ENCODE measurements around the gene MEGF6.

MEGF6 gene

GRCh38 chr1:3515272-3515671, 96.0 kb downstream of the MEGF6 start:
- H3K36me3 Mint-ChIP-seq (ENCODE audit: low read depth) = peaks cover 2% of the 10 kb centered on the region
- H3K27ac Mint-ChIP-seq = no peak overlapping the region
- no peaks in the 10 kb centered on the region for H3K4me1 Mint-ChIP-seq
- ATAC-seq (no peak), DNase-seq (no peak)
- H3K27me3 Mint-ChIP-seq = no peaks in the 10 kb centered on the region
- H3K4me3 Mint-ChIP-seq = no peak overlapping the region
- no peaks in the 10 kb centered on the region for H3K9me3 Mint-ChIP-seq

DNA sequence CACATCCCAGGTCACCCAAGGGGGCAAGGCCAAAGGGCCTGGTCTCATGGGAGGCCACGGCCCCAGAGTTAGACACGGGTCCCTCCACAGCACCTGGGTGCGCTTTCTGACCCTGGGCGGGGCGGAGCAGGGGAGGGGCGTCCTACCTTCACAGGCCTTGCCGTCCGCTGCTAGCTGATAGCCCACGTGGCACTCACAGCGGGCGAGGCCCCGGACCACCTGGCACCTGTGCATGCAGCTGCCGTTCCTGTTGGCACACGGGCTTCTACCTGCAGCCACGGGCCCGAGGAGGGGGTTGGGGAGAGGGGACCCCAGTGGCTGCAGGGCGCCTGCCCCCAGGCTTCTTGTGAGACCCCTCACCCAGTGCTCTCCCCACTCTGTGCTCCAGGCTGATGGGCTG, 96.9 kb downstream of the MEGF6 start:
- Mint-ChIP-seq H3K27me3 (no peaks in the 10 kb centered on the region), H3K9me3 (no peaks in the 10 kb centered on the region), H3K36me3 (ENCODE audit: low read depth) (peaks cover 2% of the 10 kb centered on the region), H3K4me1 (no peaks in the 10 kb centered on the region), H3K27ac (no peak overlapping the region), H3K4me3 (no peak overlapping the region)
- DNase-seq (no peak), ATAC-seq (no peak)

- Mint-ChIP-seq H3K27ac (no peak overlapping the region), H3K4me3 (no peak overlapping the region), H3K27me3 (no peaks in the 10 kb centered on the region), H3K36me3 (ENCODE audit: low read depth) (peaks cover 2% of the 10 kb centered on the region), H3K4me1 (no peaks in the 10 kb centered on the region), H3K9me3 (no peaks in the 10 kb centered on the region)
- no peak for DNase-seq
- no peak for ATAC-seq
These were observed 99.5 kb downstream of the MEGF6 start for GRCh38 chr1:3511856-3512255.

DNA sequence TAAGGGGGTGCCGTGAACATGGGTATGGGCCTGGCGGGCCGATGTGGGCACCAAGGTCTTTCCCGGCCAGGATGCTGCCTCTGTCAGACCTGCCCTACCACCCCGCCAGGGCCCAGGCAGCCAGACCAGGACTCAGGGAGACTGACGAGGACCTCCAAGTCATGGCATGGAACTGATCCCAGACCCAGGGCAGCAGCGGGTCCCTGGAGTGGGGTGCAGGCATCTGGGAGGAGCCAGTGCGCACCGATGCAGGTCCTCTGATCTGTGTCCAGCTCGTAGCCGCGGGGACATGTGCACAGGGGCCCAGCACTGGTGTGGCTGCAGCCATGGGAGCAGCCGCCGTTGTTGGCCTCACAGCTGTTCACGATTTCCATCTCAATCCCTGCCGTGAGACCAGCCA, 100.0 kb downstream of the MEGF6 start:
- no peak overlapping the region for H3K27ac Mint-ChIP-seq
- DNase-seq = no peak
- peaks cover 2% of the 10 kb centered on the region for H3K36me3 Mint-ChIP-seq (ENCODE audit: low read depth)
- no peaks in the 10 kb centered on the region for H3K9me3 Mint-ChIP-seq
- no peaks in the 10 kb centered on the region for H3K4me1 Mint-ChIP-seq
- H3K27me3 Mint-ChIP-seq = no peaks in the 10 kb centered on the region
- no peak for ATAC-seq
- no peak overlapping the region for H3K4me3 Mint-ChIP-seq

GRCh38 chr1:3510956-3511250, 100.4 kb downstream of the MEGF6 start:
- DNase-seq (no peak), ATAC-seq (no peak)
- Mint-ChIP-seq H3K27me3 (no peaks in the 10 kb centered on the region), H3K27ac (no peak overlapping the region), H3K36me3 (ENCODE audit: low read depth) (peaks cover 2% of the 10 kb centered on the region), H3K4me1 (no peaks in the 10 kb centered on the region), H3K9me3 (no peaks in the 10 kb centered on the region), H3K4me3 (no peak overlapping the region)

- no peak overlapping the region for H3K27ac Mint-ChIP-seq
These were observed 101.0 kb downstream of the MEGF6 start for GRCh38 chr1:3510136-3510955.

GRCh38 chr1:3509721-3510120, 101.6 kb downstream of the MEGF6 start:
- H3K4me1 Mint-ChIP-seq = no peaks in the 10 kb centered on the region
- H3K27ac Mint-ChIP-seq = no peak overlapping the region
- DNase-seq (no peak), ATAC-seq (no peak)
- no peaks in the 10 kb centered on the region for H3K9me3 Mint-ChIP-seq
- no peaks in the 10 kb centered on the region for H3K27me3 Mint-ChIP-seq
- H3K36me3 Mint-ChIP-seq (ENCODE audit: low read depth) = peaks cover 2% of the 10 kb centered on the region
- no peak overlapping the region for H3K4me3 Mint-ChIP-seq

More at GRCh38 chr1:3510136-3510955, 101.0 kb downstream of the MEGF6 start:
- H3K4me3 Mint-ChIP-seq = no peak overlapping the region
- no peak for ATAC-seq
- H3K9me3 Mint-ChIP-seq = no peaks in the 10 kb centered on the region
- H3K4me1 Mint-ChIP-seq = no peaks in the 10 kb centered on the region
- no peaks in the 10 kb centered on the region for H3K27me3 Mint-ChIP-seq
- no peak for DNase-seq
- peaks cover 2% of the 10 kb centered on the region for H3K36me3 Mint-ChIP-seq (ENCODE audit: low read depth)

DNA sequence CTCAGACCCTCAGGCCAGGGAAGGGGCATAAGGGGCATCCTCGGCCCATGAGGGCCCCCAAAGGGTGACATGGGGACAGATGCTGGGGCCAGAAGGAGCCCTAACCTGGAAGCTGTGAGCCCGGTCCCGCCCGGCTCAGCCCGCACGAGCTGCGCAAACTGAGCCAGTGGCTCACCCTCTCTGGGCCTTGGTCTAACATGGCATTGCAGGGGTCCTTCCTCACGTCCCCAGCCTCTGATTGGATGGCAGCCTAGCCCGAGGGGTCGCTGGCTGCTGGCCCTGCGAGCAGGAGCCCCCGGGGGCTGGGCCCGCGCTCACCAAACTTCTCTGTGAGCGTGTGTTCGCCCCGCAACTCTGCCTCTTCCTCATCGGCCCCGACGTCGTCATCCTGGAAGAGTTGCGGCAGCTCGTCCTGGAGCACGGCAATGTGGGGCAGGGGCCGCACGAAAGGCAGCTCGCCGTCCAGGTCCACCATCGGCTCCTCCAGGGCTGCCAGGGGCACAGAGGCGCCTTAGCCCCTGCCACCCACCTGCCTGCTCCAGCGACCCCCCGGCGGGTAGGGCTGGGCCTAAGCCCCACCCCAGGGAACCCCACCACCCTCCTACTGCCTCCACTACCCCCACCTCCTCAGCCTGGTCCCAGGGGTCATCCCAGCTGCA, 102.4 kb downstream of the MEGF6 start:
- Mint-ChIP-seq H3K4me1 (no peaks in the 10 kb centered on the region), H3K27me3 (no peaks in the 10 kb centered on the region), H3K36me3 (ENCODE audit: low read depth) (peaks cover 2% of the 10 kb centered on the region), H3K27ac (no peak overlapping the region), H3K4me3 (no peak overlapping the region), H3K9me3 (no peaks in the 10 kb centered on the region)
- ATAC-seq (no peak), DNase-seq (no peak)

GRCh38 chr1:3507636-3508275, 103.6 kb downstream of the MEGF6 start:
- peaks cover 2% of the 10 kb centered on the region for H3K36me3 Mint-ChIP-seq (ENCODE audit: low read depth)
- ATAC-seq (no peak), DNase-seq (no peak)
- no peaks in the 10 kb centered on the region for H3K9me3 Mint-ChIP-seq
- H3K4me1 Mint-ChIP-seq = no peaks in the 10 kb centered on the region
- H3K4me3 Mint-ChIP-seq = no peak overlapping the region
- H3K27me3 Mint-ChIP-seq = no peaks in the 10 kb centered on the region
- no peak overlapping the region for H3K27ac Mint-ChIP-seq

DNA sequence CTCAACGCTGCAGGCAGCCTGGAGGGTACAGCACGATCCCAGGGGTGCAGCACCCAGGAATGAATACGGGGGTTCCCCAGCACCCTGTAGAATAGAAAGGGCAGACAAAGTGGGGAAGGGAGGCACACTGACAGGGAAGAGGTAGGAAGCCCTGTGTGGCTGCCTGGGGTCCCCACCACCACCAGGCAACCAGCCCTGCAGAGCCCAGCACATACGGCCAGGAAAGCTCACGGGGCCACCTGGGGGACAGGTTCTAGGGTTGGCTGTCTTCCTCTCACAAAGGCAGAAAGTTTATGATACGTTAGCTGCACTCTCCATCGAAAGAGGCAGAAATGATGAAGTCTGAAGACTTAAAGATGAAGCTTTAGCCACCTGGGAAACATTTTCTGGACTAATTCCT, 104.4 kb downstream of the MEGF6 start:
- no peaks in the 10 kb centered on the region for H3K27me3 Mint-ChIP-seq
- H3K27ac Mint-ChIP-seq = no peak overlapping the region
- DNase-seq = no peak
- no peaks in the 10 kb centered on the region for H3K4me1 Mint-ChIP-seq
- no peak overlapping the region for H3K4me3 Mint-ChIP-seq
- H3K9me3 Mint-ChIP-seq = no peaks in the 10 kb centered on the region
- H3K36me3 Mint-ChIP-seq (ENCODE audit: low read depth) = no peaks in the 10 kb centered on the region
- ATAC-seq = no peak

DNA sequence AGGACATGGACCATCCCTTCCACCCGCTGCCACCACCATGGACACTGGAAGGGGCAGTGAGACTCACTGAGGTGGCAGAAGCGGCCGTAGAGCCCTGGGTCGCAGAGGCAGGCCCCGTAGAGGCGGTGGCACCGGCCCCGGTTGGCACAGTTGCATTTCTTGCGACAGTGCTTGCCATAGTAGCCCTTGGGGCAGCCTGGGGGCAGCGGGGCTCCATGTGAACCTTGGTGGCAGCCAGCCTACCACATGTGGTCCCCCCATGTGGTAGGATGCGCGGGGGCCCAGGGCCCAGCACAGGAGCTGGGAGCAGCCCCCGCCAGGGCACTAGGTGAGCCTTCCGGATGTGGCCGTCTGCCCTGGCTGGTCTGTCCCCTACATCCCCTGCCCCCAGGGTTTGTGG, 105.3 kb downstream of the MEGF6 start:
- Mint-ChIP-seq H3K27me3 (no peaks in the 10 kb centered on the region), H3K27ac (no peak overlapping the region), H3K4me3 (no peak overlapping the region), H3K36me3 (ENCODE audit: low read depth) (no peaks in the 10 kb centered on the region), H3K4me1 (no peaks in the 10 kb centered on the region), H3K9me3 (no peaks in the 10 kb centered on the region)
- ATAC-seq (no peak), DNase-seq (no peak)

GRCh38 chr1:3505161-3505560, 106.1 kb downstream of the MEGF6 start:
- Mint-ChIP-seq H3K36me3 (ENCODE audit: low read depth) (no peaks in the 10 kb centered on the region), H3K27ac (no peak overlapping the region), H3K4me1 (no peaks in the 10 kb centered on the region), H3K4me3 (no peak overlapping the region), H3K9me3 (no peaks in the 10 kb centered on the region), H3K27me3 (no peaks in the 10 kb centered on the region)
- ATAC-seq (no peak), DNase-seq (no peak)

- Mint-ChIP-seq H3K9me3 (no peaks in the 10 kb centered on the region), H3K27me3 (no peaks in the 10 kb centered on the region), H3K27ac (no peak overlapping the region), H3K36me3 (ENCODE audit: low read depth) (no peaks in the 10 kb centered on the region), H3K4me3 (no peak overlapping the region), H3K4me1 (no peaks in the 10 kb centered on the region)
- ATAC-seq = no peak
- no peak for DNase-seq
These were observed 106.5 kb downstream of the MEGF6 start for GRCh38 chr1:3504822-3505153.

- Mint-ChIP-seq H3K4me1 (no peaks in the 10 kb centered on the region), H3K27me3 (no peaks in the 10 kb centered on the region), H3K27ac (no peak overlapping the region), H3K36me3 (ENCODE audit: low read depth) (no peaks in the 10 kb centered on the region), H3K4me3 (no peak overlapping the region), H3K9me3 (no peaks in the 10 kb centered on the region)
- DNase-seq = no peak
- ATAC-seq = no peak
These were observed 107.0 kb downstream of the MEGF6 start for GRCh38 chr1:3504151-3504821.

DNA sequence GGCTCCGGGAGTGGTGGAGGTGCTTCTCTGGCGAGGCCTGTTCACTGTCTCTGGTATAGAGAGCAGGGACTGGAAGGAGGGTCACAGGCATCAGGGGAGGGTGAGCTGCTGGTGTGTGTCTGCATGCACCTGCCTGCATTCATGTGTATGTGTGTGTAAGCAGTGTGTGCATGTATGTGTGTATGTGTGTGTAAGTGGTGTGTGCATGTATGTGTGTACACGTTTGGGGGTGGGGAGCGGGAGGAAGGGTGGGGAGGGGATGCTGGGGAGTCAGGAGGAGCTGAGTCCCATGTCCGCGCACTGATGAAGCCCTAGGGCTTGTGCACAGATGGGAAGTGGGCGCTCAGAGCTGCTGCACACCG, 107.8 kb downstream of the MEGF6 start:
- no peaks in the 10 kb centered on the region for H3K36me3 Mint-ChIP-seq (ENCODE audit: low read depth)
- DNase-seq (no peak), ATAC-seq (no peak)
- no peaks in the 10 kb centered on the region for H3K27me3 Mint-ChIP-seq
- no peak overlapping the region for H3K4me3 Mint-ChIP-seq
- no peaks in the 10 kb centered on the region for H3K4me1 Mint-ChIP-seq
- no peak overlapping the region for H3K27ac Mint-ChIP-seq
- no peaks in the 10 kb centered on the region for H3K9me3 Mint-ChIP-seq
